HG02981 (cell line): ENCODE measurements around the gene CREB5.
A peak's percentile ranks its signal among the peaks of the same experiment; 100 is the strongest.

Experiments used
- ATAC-seq: cut with Tn5 transposase; IDR thresholded peaks from one replicate; pipeline ENCODE4 v1.9.1; 2021; ENCODE audit warnings: mild to moderate bottlenecking, moderate library complexity; ENCODE audit not compliant: unreplicated experiment

Gene CREB5

DNA sequence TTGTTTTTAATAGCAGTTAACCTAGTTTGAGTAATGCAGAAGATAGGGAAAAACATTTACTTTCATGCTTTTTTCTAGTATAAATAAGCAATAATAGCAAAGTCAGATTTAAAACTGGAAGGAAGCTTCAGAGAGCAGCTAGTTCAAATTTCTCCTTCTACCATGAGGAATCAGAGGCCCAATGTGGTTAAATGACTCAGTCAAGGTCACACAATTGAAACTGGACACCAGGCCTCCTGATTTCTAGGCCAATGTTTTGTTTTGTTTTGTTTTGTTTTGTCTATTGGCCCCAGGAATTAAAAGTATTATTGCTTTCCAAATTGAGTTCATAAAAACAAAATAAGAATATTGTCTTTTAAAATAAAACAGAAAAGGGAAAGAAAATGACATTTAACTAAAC, 423.5 kb downstream of the CREB5 start:
- ATAC-seq = no peak

DNA sequence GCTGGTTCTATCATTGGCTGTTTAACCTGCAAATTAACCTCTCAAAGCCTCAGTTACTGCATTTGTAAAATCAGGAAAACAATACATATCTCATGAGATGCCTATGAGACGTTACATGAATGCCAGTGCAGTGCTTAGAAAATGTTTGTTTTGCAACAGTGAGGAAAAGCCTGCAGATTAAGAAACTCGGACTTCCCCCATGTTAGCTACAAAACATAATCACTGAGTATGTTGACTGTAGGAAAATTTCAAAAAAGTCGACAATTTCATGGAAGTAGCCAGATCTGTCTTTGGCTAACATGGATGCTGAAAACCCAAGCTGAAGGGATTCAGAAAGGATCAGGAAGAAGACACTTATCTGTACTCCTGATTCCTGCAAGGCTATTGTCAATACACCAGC, 424.4 kb downstream of the CREB5 start:
- ATAC-seq = no peak

DNA sequence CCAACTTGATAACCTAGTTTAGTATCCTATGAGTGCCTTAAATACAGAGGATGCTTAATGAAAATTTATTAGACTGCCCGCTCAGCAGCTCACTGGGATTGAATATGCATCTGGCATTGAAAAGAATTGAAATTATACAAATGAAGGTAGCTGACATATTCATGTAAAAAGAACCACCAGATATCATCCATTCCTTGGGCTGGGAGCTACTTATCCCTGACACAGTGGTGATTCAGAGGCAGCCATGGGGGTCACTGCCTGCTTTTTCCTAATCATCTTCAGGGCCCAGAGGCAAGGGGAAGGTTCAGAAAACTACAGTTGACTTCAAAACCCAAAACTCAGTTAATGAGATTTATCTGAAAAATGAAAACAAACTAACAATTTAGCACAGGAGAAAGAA, 424.9 kb downstream of the CREB5 start:
- ATAC-seq = no peak

DNA sequence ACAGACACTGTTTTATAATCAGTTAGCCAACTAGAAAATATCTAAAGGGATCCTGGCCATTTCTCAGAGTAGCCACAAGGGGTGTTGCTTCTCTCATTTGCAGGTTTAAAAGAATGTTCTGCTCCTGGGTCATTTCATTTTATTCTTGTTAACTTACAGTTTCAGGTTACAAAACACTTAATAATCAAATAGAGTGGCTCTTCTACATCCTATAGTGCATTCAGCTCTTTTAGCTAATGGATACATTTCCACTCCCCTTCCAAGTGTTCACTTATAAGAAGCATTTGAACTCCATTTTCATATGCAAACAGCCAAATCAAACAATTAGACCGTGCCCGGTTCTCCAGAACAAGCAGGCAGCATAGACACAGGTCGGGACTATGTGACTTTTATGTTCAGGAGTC, 428.3 kb downstream of the CREB5 start:
- no peak for ATAC-seq

DNA sequence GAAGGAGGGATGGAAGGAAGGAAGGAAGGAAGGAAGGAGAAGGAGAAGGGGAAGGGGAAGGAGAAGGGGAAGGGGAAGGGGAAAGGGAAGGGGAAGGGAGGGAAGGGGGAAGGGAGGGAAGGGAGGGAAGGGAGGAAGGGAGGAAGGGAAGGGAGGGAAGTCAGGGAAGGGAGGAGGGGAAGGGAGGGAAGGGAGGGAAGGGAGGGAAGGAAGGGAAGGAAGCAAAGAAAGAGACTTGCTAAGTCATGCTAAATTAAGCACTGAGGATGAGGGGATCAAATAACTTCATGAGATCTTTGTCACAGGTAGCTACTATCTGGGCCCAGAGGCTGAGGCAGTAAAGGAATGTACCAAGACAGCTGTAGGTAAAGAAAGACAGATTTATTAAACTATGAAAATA, 429.4 kb downstream of the CREB5 start:
- ATAC-seq = no peak

DNA sequence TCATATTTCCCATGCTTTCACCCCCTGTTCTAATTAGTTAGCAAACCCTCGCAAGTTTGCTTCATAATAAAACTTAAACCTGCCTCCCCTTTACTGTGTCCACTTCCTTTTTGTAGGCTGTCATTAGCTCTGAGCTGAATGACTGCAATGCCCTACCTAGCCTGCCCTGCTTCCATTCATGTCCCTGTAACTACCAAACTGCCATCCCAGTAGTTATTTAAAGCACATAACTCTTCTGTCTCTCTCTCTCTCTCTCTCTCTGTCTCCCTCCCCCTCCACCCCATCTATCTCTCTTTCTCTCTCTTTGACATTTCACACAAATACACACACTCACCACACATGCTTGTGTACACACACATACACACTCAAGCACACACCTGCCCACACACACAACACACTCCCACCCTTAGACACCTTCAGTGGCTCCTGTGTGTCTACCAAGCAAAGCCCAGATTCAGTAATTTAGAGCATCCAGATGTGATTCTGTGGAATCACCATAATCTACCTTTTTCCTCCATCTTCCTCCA, 430.5 kb downstream of the CREB5 start:
- ATAC-seq = no peak

DNA sequence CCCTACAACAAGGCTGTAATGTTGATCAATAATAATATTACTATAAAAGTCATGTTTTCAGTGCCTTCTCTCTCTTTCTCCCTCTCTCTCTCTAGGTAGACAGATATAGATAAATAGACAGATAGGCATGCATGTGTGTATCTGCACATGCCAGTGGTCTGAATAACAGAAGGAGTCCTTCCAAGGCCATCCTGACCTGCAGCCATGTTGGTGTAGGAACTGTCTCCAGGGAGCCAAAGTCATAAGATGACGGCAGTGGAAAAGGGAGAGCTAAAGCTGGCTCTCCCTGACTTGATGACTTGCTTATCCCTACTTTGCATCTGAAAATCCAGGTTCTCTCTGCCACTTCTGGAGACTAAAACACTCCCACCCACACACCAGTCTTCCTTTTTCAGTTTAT, 432.8 kb downstream of the CREB5 start:
- no peak for ATAC-seq

DNA sequence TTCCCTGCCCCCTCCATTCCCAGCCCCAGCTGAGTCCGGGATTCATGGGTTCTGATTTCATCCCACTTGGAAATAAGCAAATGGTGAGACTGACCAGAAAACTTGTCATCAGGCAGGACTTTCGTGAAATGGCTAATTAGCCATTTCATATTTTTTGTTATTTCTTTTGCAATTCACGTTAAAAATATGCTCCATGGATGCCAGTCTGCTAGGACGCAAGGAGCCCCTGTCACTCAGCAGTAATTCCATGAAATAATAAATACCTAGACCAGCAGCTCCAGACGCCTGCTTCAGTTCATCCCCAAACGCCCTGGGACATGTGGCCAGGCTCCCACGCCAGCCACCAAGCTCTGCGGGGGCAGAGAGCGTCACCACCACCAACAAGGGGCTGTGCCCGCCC, 434.9 kb downstream of the CREB5 start:
- no peak for ATAC-seq

DNA sequence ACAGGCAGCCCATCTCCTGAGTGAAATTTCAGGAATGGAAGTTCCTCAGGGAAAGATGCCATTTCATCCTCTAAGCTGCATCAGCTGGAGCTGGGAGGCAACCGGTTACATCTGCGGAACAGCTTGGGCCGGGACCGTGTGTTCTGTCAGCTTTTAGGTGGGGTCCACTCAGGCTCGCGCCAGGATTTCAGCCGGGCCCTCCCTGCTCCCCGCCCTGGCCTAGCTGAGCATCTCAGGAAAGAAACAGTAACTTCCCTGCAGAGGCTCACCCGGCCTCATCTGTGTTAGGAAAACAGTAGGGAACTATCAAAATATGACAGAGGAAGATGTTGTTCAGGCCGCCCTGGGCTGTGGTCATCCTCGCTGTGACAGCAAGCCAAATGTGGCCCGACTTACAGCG, 435.4 kb downstream of the CREB5 start:
- no peak for ATAC-seq

DNA sequence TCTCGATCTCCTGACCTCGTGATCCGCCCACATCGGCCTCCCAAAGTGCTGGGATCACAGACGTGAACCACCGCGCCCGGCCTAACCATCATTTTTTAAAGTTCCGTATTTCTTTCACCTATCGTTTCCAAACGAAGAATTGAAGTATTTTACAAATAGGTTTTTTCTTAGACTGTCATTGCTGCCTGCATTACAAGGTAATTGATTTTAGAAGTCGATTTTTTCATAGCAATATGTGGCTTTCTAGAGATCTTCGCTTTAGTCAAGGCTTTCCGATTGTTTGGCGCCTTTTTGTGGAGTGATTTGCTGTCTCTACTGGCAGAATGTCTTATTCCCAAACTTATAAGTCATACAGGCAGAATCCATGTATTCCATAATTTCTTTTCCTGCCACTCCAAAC, 436.6 kb downstream of the CREB5 start:
- ATAC-seq = no peak

DNA sequence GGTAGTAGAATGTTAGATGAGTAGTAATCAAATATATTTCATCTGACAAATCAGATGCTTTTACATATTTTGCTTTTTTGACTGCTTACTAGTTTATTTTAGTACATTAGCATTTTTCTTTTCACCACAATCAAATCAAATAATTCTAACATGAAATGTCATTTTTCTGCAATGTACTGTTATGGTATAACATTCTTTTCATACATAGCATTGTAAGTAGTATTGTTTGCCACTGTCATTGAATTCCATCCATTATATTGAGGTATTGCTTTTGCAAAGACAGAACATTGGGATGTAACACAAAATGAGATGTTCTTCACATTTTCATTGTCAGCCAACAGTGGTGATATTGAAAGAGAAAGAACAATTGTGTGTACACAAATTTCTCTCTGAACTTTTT, 438.4 kb downstream of the CREB5 start:
- ATAC-seq = no peak

DNA sequence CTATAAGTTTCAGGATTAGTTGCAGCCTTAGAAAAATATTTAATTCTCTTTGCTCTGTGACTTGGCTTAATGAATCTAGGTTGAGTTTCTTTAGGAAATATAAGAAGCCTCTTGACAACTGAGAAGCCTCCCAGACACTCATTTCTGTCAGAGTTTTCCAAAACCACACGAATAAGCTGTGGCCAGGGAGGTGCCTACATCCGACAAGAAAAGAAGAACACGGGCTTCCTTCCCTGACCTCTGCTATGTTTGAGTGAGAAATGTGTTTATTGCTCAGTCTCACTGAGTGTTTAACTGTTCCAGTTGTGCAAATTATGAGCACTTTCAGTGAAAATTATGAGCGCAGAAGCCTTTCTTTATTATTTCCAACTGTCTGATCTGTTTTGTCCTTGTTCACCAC, 440.8 kb downstream of the CREB5 start:
- ATAC-seq = no peak

DNA sequence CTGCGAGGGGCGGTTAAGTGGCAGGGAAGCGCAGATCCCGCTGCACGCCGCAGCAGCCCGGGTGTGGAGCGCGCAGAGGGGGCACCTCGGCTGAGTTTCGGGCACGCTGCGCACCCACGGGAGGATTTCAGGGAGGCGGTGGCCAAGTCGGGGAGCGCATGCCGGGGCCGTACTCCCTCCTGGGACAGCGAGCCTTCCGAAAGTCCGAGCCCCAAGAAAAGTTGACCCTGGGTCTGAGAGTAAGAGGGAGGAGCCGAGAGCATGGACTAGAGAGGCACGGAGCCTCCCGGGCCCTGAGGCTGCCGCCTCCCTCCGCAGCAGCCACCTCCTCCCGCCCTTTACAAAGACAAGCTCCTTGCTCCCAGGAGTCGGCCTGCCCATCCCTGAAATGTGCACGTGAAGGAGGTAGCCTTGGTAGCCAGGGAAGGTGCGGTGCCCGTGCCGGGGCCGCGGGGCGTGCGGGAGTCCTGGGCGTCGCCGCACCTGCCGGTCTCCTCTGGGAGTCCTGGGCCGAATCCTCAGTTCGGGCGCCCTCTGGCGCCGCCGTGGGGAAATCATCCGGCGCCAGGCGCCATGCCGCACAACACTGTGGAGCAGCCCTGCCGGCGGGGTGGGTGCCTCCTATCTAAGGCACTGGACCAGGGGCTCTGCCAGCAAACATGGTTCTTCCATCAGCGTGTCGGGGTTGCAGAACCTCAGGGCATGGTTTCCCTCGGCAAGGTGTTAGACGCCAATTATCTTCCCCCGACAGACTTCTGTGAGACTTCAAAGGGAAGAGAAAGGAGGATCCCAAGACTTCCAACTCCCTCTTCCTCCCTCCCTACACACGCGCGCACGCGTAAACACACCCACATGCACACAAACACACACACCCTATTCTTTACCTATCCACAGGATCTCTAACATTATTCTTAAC, 441.8 kb downstream of the CREB5 start:
- ATAC-seq = peak; percentile 97

DNA sequence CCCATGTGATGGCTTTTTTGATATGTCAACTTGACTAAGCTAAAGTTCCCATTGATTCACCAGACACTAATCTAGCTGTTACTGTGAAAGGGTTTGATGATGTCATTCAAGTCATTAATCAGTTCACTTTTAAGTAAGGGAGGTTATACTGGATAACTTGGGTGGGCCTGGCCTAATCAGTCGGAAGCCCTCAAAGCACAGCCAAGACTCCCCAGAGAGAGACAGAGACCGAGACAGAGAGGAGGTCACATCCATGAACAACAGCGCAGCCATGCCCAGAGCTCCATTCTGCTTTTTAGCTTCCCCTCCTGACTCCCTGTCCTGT, 442.4 kb downstream of the CREB5 start:
- no peak for ATAC-seq

DNA sequence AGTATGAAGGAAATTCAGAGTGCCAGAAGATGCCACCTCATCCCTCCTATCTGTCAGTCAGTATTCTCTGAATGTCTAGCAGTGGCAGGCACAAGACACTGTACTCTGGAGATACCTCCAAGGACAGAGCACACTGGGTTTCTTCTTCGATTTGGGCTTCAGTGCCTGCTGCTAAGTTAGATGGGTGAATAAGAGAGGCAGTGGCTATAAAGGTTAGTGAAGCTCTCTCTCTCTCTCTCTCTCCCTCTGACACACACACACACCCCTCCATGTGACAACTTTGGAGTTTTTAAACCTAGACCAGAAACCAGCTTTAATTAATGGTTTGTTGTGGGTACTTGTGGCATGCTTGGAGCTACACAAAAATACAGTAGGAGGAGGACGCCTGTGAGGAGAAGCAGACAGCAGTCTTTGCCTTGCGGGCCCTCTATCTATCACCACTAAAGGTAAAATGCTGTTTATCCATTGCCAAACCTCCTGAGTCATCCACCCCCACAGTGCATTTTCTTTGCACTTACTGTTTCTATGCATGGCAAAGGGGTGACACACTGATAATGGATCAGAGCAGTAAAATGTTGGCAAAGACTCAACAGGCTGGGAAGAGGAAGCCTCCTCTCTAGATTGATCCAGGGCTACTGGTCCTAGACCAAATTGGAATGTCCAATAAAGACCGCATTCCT, 443.4 kb downstream of the CREB5 start:
- no peak for ATAC-seq

DNA sequence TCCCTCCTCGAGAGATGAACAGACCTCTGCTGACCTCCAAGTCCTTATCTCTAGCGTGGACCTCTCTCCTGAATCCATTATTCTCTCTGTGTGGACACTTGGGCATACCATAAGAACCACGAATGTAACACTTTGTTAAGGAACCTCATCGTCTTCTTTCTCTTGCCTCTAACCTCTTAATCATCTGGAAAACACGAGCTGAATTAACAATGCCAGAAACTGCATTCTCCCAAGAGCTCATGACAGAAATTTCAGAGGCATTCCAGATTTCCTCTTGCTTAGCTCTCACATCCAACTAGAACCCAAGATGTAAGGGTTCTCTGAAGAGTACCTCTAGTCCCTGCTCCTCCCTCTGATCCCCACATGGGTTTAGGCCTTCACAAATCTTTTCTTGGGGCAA, 444.3 kb downstream of the CREB5 start:
- ATAC-seq = no peak

DNA sequence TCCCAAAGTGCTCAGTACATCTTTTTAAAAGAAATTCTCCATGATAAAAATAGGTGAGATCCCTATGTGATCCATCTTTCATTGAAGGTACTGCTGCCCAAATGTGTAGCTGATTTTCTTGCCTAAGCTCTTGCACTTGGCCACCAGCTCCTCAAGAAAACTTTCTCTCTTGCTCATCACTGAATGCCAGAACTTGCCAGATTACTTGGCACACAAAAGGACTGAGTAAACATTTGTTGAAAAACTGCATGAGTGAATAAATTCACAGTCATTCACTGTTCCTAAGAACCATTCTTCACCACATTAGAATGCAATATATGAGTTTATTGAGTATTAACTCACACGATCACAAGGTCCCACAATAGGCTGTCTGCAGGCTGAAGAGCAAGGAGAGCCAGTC, 445.9 kb downstream of the CREB5 start:
- no peak for ATAC-seq

DNA sequence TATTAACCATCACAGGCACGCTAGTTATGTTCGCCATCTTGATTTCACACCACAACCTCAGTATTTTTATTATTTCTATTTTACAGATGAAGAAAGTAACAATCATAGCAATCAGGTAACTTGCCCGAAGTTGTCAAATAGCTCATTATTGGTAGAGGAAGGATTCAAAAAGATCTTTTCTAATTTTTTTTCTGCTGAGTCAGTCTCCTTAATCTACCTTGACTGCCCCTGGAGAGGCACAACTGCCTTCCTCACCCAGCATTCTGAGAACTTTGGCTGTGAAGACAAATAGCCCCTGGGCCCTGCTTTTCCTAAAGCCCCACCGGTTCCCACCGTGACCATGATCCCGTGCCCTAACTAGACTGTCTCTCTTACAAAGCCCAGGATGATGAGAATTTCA, 446.6 kb downstream of the CREB5 start:
- ATAC-seq = no peak

DNA sequence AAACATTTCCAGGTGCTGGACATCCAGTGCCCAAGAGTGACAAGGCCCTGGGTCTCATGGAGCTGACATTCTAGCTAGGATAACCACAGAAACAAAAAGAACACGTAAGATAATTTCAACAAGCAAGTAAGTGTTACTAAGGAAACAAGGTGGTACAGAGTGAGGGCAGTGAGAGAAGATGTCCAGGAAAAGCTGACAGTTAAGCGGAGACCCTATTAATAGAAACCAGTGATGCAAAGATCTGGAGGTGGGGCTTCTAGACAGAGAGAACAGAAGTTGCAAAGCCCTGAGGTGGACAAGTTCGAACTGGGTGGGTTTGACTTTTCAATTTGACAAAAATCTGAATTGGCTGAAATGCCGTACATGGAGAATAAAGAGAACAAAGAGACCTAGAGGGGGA, 449.5 kb downstream of the CREB5 start:
- ATAC-seq = no peak

DNA sequence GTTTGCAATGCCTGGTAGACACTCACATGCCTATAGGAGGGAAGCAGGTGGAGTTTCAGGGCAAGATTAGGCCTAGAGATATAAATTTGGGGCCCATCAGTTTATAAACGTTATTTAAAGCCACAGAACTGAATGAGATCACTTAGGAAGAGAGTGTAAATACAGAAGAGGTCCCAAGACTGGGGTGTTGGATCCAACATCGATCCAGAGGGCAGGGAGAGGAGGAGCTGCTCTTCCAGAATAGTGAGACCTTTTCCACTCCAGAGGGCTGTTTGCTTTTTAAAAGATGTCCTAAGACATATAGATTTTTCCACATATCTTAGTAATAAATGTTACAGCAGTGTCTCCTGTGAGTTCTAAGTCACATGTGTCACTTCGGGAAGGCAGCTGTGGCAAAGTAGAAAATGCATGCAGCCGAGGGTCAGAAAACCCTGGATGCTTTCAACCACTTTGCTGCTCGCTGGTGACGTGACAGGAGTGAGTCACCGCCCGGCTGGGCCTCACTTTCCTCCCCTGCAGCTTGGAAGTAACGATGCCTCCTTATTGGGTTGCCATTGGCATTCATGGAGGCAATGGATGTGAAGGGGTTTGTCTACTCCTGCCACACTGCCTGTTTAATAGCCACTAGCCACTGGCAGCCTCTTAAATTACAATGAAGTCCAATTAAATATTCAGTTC, 450.4 kb downstream of the CREB5 start:
- no peak for ATAC-seq

DNA sequence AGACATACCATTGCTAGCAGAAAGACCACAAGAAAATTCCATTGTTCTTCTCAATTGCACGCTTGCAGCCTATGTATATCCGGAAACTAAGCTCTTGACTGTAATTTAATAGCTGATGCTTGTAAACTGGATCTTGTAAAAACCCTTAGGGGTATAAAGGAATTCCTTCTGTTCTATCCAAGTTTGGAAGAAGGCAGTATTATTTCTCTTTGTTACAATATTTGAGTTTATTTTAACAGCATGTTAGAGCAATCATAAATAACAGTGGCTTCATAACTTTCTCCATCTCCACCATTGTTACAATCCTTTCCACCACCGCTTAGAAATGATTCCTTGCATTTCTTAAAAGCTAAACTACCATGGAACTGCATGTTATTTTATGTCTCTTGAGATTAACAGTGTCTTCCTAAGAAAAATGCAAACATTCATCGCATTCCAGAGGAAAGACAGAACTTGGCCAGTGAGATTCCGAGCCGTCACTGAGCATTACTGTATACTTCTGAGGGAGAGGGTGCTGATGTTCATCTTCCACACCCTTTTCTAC, 453.4 kb downstream of the CREB5 start:
- no peak for ATAC-seq

DNA sequence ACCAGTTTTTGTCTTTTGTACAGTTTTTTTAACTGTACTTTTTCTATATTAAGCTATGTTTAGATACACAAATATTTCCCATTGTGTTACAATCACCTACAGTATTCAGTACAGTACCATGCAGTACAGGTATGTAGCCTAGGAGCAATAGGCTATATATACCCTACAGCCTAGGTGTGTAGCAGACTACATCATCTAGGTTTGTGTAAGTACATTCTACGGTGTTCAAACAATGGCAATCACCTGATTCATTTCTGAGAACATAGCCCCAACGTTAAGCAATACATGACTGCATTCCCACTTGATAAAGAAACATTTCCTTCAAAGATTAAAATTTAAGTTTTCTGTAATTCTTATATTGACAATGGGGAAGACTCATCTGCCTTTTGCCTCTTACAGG, 456.4 kb downstream of the CREB5 start:
- ATAC-seq = no peak
